ENCODE results near the gene TMEM201. TPM values are rescaled to one million over a fixed set of nuclear protein-coding genes. Genes with fewer than 3 reads are reported as not detected.

The TMEM201 gene
- total and polyA plus RNA-seq, 8 donors, result 9.1 to 21.9 (median 17.0) TPM

DNA sequence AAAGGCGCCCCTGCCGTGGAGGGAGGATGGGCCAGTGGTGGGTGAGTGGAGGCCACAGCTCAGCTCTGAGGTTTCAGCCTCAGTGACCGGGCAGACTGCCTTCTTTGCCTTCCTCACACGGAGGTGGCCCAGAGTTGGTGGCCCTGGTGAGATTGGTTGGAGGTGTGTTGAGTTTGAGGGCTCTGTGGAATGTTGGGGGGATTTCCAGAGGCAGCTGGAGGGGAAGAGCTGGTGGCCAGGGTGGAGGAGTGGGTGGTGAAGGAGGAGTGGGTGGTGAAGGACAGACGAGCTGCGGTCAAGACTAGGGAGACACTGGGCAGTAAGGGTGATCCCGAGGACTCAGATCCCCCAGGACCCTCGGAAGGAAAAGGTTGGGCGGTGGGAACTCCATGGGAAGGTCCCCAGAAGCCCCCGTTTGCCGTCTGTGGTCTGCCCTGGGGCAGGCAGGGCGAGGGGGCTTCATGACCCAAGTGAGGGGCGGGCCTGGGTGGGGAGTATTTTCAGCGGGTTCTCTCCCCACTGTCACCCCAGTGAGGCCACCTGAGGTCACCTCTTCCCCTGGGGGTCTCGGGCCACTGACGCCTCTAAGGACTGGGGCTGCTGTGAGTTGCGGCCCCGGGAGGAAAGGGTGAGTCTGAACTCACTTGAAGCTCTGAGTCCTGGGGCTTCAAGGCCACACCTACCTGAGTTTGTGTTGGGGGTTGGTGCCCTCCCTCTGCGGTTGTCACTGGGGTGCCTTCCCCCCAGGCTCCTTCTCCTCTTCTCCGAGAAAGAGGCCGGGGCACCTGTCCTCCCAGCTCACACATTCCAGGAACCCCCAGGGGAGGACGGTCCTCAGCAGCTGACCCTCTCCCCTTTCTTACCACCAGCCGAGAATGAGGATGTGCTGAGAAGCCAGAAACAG is 40.1 kb downstream of the TMEM201 start:
- TF ChIP-seq, protein P1, sequence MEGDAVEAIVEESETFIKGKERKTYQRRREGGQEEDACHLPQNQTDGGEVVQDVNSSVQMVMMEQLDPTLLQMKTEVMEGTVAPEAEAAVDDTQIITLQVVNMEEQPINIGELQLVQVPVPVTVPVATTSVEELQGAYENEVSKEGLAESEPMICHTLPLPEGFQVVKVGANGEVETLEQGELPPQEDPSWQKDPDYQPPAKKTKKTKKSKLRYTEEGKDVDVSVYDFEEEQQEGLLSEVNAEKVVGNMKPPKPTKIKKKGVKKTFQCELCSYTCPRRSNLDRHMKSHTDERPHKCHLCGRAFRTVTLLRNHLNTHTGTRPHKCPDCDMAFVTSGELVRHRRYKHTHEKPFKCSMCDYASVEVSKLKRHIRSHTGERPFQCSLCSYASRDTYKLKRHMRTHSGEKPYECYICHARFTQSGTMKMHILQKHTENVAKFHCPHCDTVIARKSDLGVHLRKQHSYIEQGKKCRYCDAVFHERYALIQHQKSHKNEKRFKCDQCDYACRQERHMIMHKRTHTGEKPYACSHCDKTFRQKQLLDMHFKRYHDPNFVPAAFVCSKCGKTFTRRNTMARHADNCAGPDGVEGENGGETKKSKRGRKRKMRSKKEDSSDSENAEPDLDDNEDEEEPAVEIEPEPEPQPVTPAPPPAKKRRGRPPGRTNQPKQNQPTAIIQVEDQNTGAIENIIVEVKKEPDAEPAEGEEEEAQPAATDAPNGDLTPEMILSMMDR (IDR thresholded peaks at IDR 0.05), result no peak
- H3K27ac ChIP-seq, result peak overlapping the region in 1 of 2 donors; percentile 77
- peak overlapping the region in 1 of 2 donors; percentile 31 for H3K4me3 ChIP-seq
- no peaks in the 10 kb centered on the region for H3K9me3 ChIP-seq
- H3K4me1 ChIP-seq, result peaks cover 0 to 61% of the 10 kb centered on the region in 2 donors
- intact Hi-C loops (cut with DNase I), result loop anchor here in 1 of 2 donors (10.0 kb wide), 2 partner anchors 96 to 236 kb away; no protein-coding TSS in a partner anchor
- no peak for ATAC-seq
- no peaks in the 10 kb centered on the region for H3K36me3 ChIP-seq
- peaks cover 0 to 30% of the 10 kb centered on the region in 2 donors for H3K27me3 ChIP-seq
- DNase-seq, result no peak

DNA sequence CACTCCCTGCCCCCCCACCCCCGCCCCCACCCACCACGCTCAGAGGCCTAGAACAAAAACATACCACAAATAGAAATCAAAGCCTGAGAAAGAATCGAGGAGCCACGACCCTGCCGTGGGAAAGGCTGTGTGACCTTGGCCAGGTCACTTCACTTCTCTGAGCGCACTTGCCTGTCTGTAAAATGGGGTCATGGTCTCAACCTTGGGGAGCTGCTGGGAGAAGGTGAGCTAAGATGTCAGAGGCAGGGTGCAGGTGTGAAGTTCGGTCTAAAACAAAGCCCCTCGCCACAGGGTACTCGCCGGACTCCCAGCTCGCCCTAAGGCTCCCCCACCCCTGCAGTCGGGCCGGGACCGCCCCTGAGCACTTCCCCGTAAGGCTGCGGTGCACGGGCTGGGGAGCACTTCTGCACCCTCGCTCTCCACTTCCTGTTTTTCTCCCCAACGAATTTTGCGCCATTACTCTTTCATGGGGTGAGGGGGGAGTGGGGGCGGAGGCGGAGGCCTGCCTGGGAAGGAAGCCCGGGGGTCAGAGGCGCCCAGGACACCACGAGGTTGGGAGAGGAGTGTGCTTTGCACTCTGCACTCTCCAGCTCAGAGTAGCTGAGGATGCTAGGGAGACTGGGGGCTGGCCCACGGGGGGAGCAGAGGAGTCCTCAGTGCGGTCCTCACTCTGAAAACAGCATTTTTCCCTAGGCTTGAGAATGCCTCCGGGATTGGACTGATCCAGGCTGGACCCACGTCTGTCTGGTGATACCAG is 40.9 kb downstream of the TMEM201 start:
- Histone ChIP-seq H3K9me3 (no peaks in the 10 kb centered on the region), H3K4me3 (peak overlapping the region in 1 of 2 donors; percentile 31), H3K4me1 (peaks cover 0 to 61% of the 10 kb centered on the region in 2 donors), H3K27ac (peak overlapping the region; percentile 13 to 77), H3K27me3 (peaks cover 0 to 30% of the 10 kb centered on the region in 2 donors), H3K36me3 (no peaks in the 10 kb centered on the region)
- peak; percentile 45 for ATAC-seq
- DNase-seq, result peak in 3 of 4 donors; percentile 24 to 95 (median 85)
- TF ChIP-seq, protein P1 (IDR thresholded peaks at IDR 0.05), result no peak
- intact Hi-C loops (cut with DNase I), result loop anchor here in 1 of 2 donors (10.0 kb wide), 2 partner anchors 95 to 235 kb away; no protein-coding TSS in a partner anchor

DNA sequence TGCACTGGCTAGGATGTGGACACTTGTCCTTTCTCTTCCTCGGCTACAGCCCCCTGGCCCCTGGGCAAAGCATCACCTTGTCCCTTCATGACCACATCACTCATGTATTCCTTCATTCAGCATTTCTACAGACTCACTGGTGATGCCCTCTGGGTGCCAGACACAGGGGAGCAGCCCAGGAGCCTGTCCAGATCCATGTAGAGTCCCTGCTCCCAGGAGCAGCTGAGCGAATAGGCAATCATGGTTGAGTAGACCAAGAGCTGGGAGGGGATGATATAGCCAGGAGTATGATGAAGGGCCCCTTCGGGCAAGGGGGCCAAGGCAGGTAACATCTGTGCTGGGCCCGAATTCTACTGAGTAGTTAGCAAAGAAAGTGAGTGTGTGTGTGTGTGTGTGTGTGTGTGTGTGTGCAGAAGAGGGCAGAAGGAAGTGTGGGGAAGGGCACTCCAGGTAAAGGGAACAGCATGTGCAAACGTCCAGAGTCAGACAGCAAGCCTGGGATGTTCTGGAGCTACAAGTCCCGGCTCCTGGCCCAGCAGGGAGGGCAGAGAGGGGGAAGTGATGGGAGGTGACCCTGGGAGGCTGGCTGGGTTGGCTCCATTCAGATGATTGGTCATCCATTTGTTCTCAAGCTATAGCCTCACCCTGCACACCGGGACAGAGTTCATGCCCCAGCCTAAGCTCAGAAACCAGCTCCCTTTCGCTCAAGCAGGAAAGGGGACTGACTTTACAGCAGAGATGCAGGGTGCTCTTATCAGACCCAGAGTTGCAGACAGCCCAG is 41.8 kb downstream of the TMEM201 start:
- ATAC-seq (no peak), DNase-seq (no peak)
- peak overlapping the region in 1 of 2 donors; percentile 77 for H3K27ac ChIP-seq
- intact Hi-C loops (cut with DNase I), result no loop called here
- peak overlapping the region in 1 of 2 donors; percentile 31 for H3K4me3 ChIP-seq
- TF ChIP-seq, protein P1 (IDR thresholded peaks at IDR 0.05), result no peak
- H3K4me1 ChIP-seq, result peaks cover 0 to 61% of the 10 kb centered on the region in 2 donors
- H3K27me3 ChIP-seq, result peaks cover 0 to 27% of the 10 kb centered on the region in 2 donors
- H3K36me3 ChIP-seq, result no peaks in the 10 kb centered on the region
- H3K9me3 ChIP-seq, result no peaks in the 10 kb centered on the region

DNA sequence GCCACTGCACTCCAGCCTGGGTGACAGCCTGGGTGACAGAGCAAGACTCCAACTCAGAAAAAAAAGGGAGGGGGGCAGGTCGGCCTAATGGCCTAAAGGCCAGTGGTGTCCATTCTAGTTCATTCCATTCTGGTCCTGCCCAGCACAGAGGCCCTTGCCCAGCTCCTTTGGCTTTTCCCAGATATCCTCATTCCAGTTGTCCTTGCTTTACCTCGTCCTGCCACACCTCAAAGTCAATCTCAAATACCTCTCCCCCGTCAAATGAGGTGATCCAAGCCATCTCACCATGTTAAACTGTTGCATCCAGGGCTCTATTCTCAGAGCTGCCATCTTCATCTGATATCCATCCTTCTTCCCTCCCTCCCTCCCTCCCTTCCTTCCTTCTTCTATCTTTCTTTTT is 42.9 kb downstream of the TMEM201 start:
- peaks cover 0 to 16% of the 10 kb centered on the region in 2 donors for H3K27me3 ChIP-seq
- no peak overlapping the region for H3K4me3 ChIP-seq
- intact Hi-C loops (cut with DNase I), result no loop called here
- H3K36me3 ChIP-seq, result no peaks in the 10 kb centered on the region
- no peaks in the 10 kb centered on the region for H3K9me3 ChIP-seq
- no peak overlapping the region for H3K27ac ChIP-seq
- peaks cover 0 to 54% of the 10 kb centered on the region in 2 donors for H3K4me1 ChIP-seq
- TF ChIP-seq, protein P1 (IDR thresholded peaks at IDR 0.05), result no peak
- no peak for DNase-seq
- ATAC-seq, result no peak
